SK-N-SH (cell line): ENCODE measurements around the gene ACOT7. TPM values are rescaled to one million over a fixed set of nuclear protein-coding genes. Genes with fewer than 3 reads are reported as not detected.

Experiments
- CTCF ChIA-PET: fragments of 300-600, 350-600 bp; formaldehyde crosslinking; extraction: SDS; loops from one replicate; lab custom pipeline; 2021; lab: Yijun Ruan, JAX
- POLR2A ChIA-PET: fragments of 350-600 bp; sonication (Branson Sonifier 250); formaldehyde crosslinking; extraction: SDS; loops from one replicate; lab custom pipeline; 2020; ENCODE audit warnings: antibody characterized with exemption, inconsistent platforms; lab: Yijun Ruan, JAX
- DNase-seq: peaks from one replicate; pipeline ENCODE4 v3.0.0; 2012
- H2AFZ ChIP-seq: fragments of 200-600 bp; sonication (generic); 2 replicates; pipeline ENCODE4 v1.8.1; 2016; ENCODE audit warnings: antibody characterized with exemption, mild to moderate bottlenecking, low read depth
- H3F3A ChIP-seq: fragments of 200-600 bp; sonication (generic); replicated peaks from 2 replicates; pipeline ENCODE3; 2016; ENCODE audit warnings: antibody characterized with exemption, mild to moderate bottlenecking; ENCODE audit not compliant: insufficient read depth
- H3K27ac ChIP-seq, 2 experiments: fragments of 200-500 bp in 1 of 2; fragments of 200-600 bp in 1 of 2; sonication (Bioruptor generic) in 1 of 2; sonication (generic), shearing (Covaris generic) in 1 of 2; 2 replicates each; pipeline versions ENCODE4 v1.5.1 to v1.6.1; 2014 to 2016; ENCODE audit warnings: low read depth in 2 of 2, inconsistent platforms in 1 of 2, low read length in 1 of 2, mild to moderate bottlenecking in 1 of 2, mixed read lengths in 1 of 2
- H3K27me3 ChIP-seq: fragments of 200-600 bp; sonication (generic), shearing (Covaris generic); 2 replicates; pipeline ENCODE4 v1.6.1; 2016; ENCODE audit warnings: mixed run types; ENCODE audit not compliant: insufficient read depth
- H3K36me3 ChIP-seq, 2 experiments: fragments of 200-500 bp in 1 of 2; fragments of 200-600 bp in 1 of 2; sonication (Bioruptor generic) in 1 of 2; sonication (generic) in 1 of 2; replicated peaks in 1 of 2; 2 replicates each; pipeline versions ENCODE3 to v1.5.1; 2014 to 2016; ENCODE audit warnings: low read length in 1 of 2, mild to moderate bottlenecking in 1 of 2; ENCODE audit not compliant: insufficient read depth in 2 of 2, control insufficient read depth in 1 of 2
- H3K4me1 ChIP-seq, 2 experiments: fragments of 200-500 bp in 1 of 2; fragments of 200-600 bp in 1 of 2; sonication (Bioruptor generic) in 1 of 2; sonication (generic), shearing (Covaris generic) in 1 of 2; 2 replicates each; pipeline versions ENCODE4 v1.5.1 to v1.6.1; 2014 to 2016; ENCODE audit warnings: low read depth in 1 of 2, low read length in 1 of 2, mixed run types in 1 of 2; ENCODE audit not compliant: insufficient read depth in 2 of 2, control insufficient read depth in 1 of 2
- H3K4me2 ChIP-seq: fragments of 200-600 bp; sonication (generic), shearing (Covaris generic); 2 replicates; pipeline ENCODE4 v1.6.1; 2017; ENCODE audit warnings: mixed run types
- H3K4me3 ChIP-seq, 2 experiments: fragments of 200-500 bp in 1 of 2; fragments of 200-600 bp in 1 of 2; sonication (Bioruptor generic) in 1 of 2; sonication (generic), shearing (Covaris generic) in 1 of 2; 2 replicates each; pipeline versions ENCODE4 v1.5.1 to v1.8.1; 2014 to 2016; ENCODE audit warnings: low read depth in 2 of 2, inconsistent platforms in 1 of 2, low read length in 1 of 2, mild to moderate bottlenecking in 1 of 2, mixed read lengths in 1 of 2, moderate library complexity in 1 of 2
- H3K79me2 ChIP-seq: fragments of 200-600 bp; sonication (generic); 2 replicates; pipeline ENCODE4 v1.8.1; 2017; ENCODE audit warnings: mild to moderate bottlenecking; ENCODE audit not compliant: insufficient read depth
- H3K9ac ChIP-seq: fragments of 200-600 bp; sonication (generic); 2 replicates; pipeline ENCODE4 v1.6.1; 2017; ENCODE audit warnings: mixed run types
- H3K9me2 ChIP-seq: fragments of 200-600 bp; sonication (generic); 2 replicates; pipeline ENCODE4 v1.6.1; 2017; ENCODE audit warnings: mixed run types
- H3K9me3 ChIP-seq: fragments of 200-600 bp; sonication (generic); 2 replicates; pipeline ENCODE4 v1.6.1; 2017; ENCODE audit warnings: mixed run types, mild to moderate bottlenecking, moderate library complexity
- H4K20me1 ChIP-seq: fragments of 200-600 bp; sonication (generic); 2 replicates; pipeline ENCODE4 v1.6.1; 2017; ENCODE audit warnings: mild to moderate bottlenecking, mixed run types; ENCODE audit not compliant: insufficient read depth
- ELF1 ChIP-seq: IDR thresholded peaks from 2 replicates; pipeline ENCODE4 v1.4.0; 2012
- FOXJ3 ChIP-seq: sonication (generic); formaldehyde crosslinking; IDR thresholded peaks from 2 replicates; pipeline ENCODE4 v1.5.1; 2020; ENCODE audit warnings: mild to moderate bottlenecking, missing genetic modification reagents
- FOXM1 ChIP-seq: IDR thresholded peaks from 2 replicates; pipeline ENCODE4 v1.4.0; 2012; ENCODE audit warnings: low read depth, mild to moderate bottlenecking
- JUND ChIP-seq: IDR thresholded peaks from 2 replicates; pipeline ENCODE4 v1.4.0; 2012
- MAX ChIP-seq: IDR thresholded peaks from 2 replicates; pipeline ENCODE4 v1.4.0; 2012; ENCODE audit warnings: low read depth
- MXI1 ChIP-seq: IDR thresholded peaks from 2 replicates; pipeline ENCODE4 v1.6.1; 2012; ENCODE audit warnings: mild to moderate bottlenecking, low read depth, low read length, improper control_type of control experiment
- RCOR1 ChIP-seq: fragments of 150-350 bp; IDR thresholded peaks from 2 replicates; pipeline ENCODE4 v1.6.1; 2017; ENCODE audit warnings: antibody characterized with exemption, low read length
- RFX5 ChIP-seq: IDR thresholded peaks from 2 replicates; pipeline ENCODE4 v1.6.1; 2012; ENCODE audit warnings: mild to moderate bottlenecking, improper control_type of control experiment, low read length
- SIN3A ChIP-seq: IDR thresholded peaks from 2 replicates; pipeline ENCODE4 v1.6.1; 2012; ENCODE audit warnings: low read depth, mild to moderate bottlenecking, low read length, moderate library complexity, borderline replicate concordance
- TAF1 ChIP-seq: IDR thresholded peaks from 2 replicates; pipeline ENCODE4 v1.6.1; 2012; ENCODE audit warnings: low read depth, mild to moderate bottlenecking, low read length, moderate library complexity, borderline replicate concordance
- TEAD4 ChIP-seq: IDR thresholded peaks from 2 replicates; pipeline ENCODE4 v1.4.0; 2012; ENCODE audit warnings: mild to moderate bottlenecking, borderline replicate concordance; ENCODE audit not compliant: insufficient read depth
- USF1 ChIP-seq: IDR thresholded peaks from 2 replicates; pipeline ENCODE4 v1.4.0; 2012; ENCODE audit warnings: low read depth, borderline replicate concordance
- WGBS: methylation state at CpG from one replicate; pipeline ENCODE4 v1.1.6; 2017; ENCODE audit warnings: low lambda C conversion rate; 5-methylcytosine and 5-hydroxymethylcytosine counted together
- polyA plus RNA-seq, 3 experiments: library from polyadenylated mRNA; depleted of rRNA; stranded (reverse); fragments of >200 nt; gene quantifications; 2 replicates each; pipeline ENCODE4 v1.2.3, GENCODE V29; 2012
- TF ChIP-seq, protein P1 (sequence below): fragments of 200-600 bp; sonication (generic); IDR thresholded peaks from 2 replicates; pipeline ENCODE4 v1.6.1; 2017; ENCODE audit warnings: antibody characterized with exemption, mild to moderate bottlenecking, moderate library complexity
- TF ChIP-seq, protein P2 (sequence below): fragments of 150-350 bp; IDR thresholded peaks from 2 replicates; pipeline ENCODE4 v1.6.1; 2017; ENCODE audit warnings: antibody characterized with exemption, low read length, low read depth, borderline replicate concordance

Gene ACOT7
- polyA plus RNA-seq, 1 of the 3 experiments (the other 2 are of a cell fraction) = 289 TPM

GRCh38 chr1:6425658-6426057 lies 32.1 kb upstream of the ACOT7 start:
- no peak overlapping the region for H2AFZ ChIP-seq
- ChIA-PET POLR2A (no interaction called here), CTCF (interaction anchor here (0.8 to 16.1 kb wide), 5 partner anchors 12 to 179 kb away, joined by 3 to 290 read pairs (median 10); no protein-coding TSS in a partner anchor)
- peaks cover 17% of the 10 kb centered on the region for H3K27me3 ChIP-seq
- TF ChIP-seq JUND (no peak), RFX5 (no peak), FOXM1 (no peak), FOXJ3 (no peak), MXI1 (no peak), TEAD4 (no peak), SIN3A (no peak), ELF1 (no peak), USF1 (no peak), RCOR1 (no peak), TAF1 (no peak), MAX (no peak)
- TF ChIP-seq, protein P1, sequence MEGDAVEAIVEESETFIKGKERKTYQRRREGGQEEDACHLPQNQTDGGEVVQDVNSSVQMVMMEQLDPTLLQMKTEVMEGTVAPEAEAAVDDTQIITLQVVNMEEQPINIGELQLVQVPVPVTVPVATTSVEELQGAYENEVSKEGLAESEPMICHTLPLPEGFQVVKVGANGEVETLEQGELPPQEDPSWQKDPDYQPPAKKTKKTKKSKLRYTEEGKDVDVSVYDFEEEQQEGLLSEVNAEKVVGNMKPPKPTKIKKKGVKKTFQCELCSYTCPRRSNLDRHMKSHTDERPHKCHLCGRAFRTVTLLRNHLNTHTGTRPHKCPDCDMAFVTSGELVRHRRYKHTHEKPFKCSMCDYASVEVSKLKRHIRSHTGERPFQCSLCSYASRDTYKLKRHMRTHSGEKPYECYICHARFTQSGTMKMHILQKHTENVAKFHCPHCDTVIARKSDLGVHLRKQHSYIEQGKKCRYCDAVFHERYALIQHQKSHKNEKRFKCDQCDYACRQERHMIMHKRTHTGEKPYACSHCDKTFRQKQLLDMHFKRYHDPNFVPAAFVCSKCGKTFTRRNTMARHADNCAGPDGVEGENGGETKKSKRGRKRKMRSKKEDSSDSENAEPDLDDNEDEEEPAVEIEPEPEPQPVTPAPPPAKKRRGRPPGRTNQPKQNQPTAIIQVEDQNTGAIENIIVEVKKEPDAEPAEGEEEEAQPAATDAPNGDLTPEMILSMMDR = no peak
- TF ChIP-seq, protein P2, sequence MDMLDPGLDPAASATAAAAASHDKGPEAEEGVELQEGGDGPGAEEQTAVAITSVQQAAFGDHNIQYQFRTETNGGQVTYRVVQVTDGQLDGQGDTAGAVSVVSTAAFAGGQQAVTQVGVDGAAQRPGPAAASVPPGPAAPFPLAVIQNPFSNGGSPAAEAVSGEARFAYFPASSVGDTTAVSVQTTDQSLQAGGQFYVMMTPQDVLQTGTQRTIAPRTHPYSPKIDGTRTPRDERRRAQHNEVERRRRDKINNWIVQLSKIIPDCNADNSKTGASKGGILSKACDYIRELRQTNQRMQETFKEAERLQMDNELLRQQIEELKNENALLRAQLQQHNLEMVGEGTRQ = no peak
- H3K9me2 ChIP-seq = no peaks in the 10 kb centered on the region
- no peak overlapping the region for H3K4me3 ChIP-seq
- H3K9ac ChIP-seq = no peak overlapping the region
- H3K79me2 ChIP-seq = no peaks in the 10 kb centered on the region
- H4K20me1 ChIP-seq = no peaks in the 10 kb centered on the region
- no peaks in the 10 kb centered on the region for H3F3A ChIP-seq
- no CpG with 5 or more reads among the region's 6 CpGs for WGBS
- DNase-seq = no peak
- no peaks in the 10 kb centered on the region for H3K36me3 ChIP-seq
- H3K9me3 ChIP-seq = no peaks in the 10 kb centered on the region
- peaks cover 6 to 14% of the 10 kb centered on the region in 2 experiments; a peak in 1 of 4 replicates for H3K4me1 ChIP-seq
- H3K4me2 ChIP-seq = no peak overlapping the region
- no peak overlapping the region for H3K27ac ChIP-seq
